GM19455 (cell line): ENCODE measurements around the gene CCDC150.
"Not testable (repeated sequence)": the region's sequence is repeated elsewhere in the genome, so short reads cannot be mapped to it uniquely, and the experiment has no call there.

Source experiments
- ATAC-seq: cut with Tn5 transposase; IDR thresholded peaks from one replicate; pipeline ENCODE4 v1.9.1; 2021; ENCODE audit not compliant: unreplicated experiment

Gene CCDC150

DNA sequence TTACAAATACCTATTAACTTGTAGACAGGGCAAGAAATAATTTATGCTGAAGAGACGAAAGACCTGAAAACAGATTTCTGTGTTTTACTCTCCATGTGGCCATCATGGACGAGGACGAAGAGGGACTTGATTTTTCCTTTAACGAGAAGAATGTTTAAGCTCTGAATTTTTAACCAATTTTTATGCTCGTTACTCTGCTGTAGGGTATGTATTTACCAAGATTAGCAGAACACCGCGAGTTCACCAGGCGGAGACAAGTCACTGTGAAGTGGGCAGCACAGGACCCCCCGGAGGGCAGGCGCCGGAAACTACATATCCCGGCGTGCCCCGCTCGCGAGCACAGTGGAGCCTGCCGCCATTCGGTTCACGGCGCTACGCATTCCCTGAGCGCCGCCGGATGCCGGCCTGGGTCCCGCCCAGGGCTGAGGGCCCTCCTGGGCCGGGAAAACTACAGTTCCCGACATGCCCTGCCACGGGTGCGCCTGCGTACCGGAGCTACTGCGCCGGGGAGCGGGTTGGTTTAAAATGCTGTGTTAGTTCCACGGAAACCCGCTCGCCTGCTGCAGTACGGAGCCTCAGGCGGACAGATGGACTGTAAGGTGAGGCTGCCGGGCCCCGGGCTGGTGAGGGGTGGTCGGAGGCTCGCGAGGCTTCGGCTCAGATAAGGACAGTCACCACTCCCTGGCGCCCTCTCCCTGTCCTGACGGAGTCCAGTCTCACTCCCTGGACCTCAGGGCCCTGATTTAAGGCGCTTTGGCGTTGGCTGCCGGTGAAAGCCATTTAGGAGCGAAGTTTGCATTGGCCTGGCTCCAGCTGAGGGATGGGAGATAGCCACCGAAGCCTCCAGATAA lies at the start of gene CCDC150:
TSS of gene CCDC150 (plus strand) at position 536 of the 851 bp plus-strand sequence. CDS start at position 588, 52 bp downstream.
- ATAC-seq: peak; percentile 100

DNA sequence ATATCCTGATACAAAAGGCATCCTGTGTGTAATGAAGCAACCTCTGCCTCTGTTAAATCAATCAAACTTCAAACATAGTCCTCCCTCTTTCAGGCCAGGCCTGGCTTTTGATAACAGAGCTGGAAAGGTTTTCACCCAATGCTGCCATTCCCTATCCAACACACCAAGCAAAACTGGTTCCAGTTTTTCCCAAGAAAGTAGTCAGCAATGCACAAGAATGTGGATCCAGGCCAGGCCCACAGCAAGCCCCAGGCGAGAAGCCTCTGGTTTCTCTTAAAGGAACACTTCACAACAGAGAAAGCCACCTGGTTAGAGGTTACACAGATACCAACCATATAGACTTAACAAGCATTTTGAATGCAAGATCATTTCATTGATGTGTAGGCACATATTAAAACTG lies 49.2 kb upstream of the CCDC150 start:
- no peak for ATAC-seq

DNA sequence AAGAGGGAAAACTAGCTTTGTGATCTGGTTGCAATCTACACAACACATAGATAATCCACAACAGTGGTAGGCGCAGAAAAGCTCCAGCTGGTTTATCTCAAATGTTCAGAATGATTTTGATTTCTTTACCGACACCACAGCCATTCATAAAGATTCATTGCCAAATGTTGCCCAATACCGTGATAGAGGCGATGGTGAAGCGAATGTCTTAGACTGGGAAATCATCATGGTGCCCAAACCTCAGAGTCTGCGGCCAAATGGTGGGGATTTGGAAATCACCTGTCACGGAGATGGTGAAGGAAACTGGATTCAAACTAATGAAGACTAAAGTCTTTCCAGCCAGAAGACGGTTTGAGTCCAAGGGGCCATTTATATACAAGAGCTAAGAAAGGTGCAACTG lies 48.5 kb upstream of the CCDC150 start:
- ATAC-seq: no peak

DNA sequence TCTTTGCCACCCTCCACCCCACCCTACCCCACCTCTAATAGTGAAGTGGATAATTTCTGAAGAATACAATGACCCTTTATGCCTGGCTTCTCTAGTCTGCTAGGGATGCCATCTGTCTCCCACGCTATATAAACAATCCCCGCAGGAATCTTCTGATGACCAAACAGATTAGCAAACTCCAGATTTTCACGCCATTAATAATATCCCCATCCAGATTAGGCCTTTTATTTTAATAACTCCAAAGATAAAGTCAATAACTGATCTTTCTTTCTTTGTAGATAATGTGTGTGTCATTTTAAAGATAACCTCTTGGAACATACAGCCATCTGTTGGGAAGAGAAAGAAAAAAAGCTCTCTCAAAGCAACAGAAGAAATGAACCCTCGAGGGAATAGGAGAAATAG lies 47.9 kb upstream of the CCDC150 start:
- ATAC-seq: no peak

DNA sequence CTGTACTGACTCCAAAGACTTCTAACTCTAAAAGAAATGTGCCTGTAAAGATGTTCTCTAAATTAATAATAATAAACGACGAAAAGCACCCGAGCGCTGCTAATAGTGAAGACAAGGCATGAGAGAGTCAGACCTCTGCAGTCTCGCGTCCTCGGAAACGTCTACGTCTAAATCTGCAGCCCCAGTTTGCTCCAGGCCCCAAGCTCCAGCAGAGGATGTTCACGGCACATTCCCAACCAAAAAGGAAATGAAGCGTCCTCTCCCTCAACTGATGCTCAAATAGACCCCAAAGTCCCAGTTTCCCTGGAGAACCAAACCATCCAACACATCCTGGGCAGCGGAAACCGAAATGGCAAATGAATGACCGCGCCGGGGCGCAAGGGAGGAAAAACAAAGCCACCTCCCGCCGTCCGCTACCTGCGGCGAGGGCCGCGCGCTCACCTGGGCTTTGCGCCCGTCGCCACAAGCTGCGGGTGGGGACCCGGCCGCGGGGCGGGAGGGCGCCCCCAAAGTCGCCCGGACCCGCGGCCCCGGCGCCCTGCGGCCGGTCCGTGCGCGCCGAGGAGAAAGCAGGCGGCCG lies 47.1 kb upstream of the CCDC150 start:
- ATAC-seq: peak; percentile 25

DNA sequence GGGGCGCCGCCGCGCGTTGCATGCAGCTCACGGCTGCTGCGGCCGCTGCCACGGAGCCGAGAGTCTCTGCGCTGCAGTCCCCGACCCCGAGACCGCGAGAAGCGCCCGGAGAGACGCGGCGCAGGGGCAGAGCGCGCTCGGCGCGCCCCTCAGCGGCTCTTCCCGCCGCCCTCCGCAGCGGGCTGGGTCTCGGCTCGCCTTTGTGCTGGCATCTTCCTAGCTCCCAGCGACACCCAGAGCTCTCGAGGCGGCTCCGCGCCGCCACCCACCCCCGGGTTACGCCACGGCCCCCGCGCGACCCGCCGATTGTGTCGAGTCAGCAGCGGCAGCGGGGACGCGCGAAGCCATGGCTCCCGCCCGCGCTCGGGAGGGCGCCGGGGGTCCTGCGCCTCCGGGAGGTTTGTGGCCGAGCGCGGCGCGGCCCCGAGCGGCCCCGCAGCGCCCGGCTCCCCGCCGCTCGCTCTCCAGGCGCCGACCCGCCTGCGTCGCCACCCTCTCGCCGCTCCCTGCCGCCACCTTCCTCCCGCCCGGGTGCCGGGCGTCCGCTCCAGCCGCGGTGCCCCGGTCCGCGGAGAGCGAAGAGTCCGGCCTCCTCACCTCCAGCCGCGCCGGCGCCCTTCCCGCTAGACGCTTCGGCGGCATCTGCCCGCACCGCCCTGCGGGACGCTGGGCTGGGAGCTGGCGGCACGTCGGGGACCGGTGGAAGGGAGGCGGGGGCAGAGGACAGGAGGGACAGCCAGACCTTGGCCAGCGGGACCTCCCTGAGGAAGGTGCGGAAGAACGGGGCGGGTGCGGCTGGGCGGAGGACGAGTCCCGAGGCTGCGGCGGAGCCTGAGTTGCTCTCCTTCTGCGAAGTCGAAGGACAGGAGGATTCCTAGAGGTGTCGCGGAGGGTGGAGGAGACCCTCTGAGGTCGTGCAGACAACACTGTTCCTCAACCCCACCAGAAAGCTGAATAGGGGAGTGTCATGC lies 46.3 kb upstream of the CCDC150 start, which contains the start of gene HECW2:
TSS of gene HECW2 (minus strand) at position 644 of the 971 bp plus-strand sequence.
- ATAC-seq: peak; percentile 75

DNA sequence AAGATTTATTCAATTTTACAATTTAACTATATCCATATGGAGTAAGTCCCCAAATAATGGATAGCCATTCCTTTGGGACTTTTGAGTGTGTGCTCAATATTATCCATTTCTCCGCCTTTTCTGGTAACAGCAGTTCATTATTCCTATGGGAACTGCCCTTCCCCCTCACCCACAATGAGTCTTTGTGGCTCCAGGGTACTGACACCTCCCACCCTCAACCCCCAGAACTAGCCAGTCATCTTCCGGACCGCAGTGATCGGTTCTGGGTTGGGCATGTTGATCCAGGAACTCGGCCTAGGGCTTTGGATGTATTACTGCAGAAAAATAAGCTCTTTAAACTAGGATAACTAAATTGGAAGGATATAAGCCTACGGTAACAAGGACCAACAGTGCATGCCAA lies 45.4 kb upstream of the CCDC150 start:
- ATAC-seq: no peak

DNA sequence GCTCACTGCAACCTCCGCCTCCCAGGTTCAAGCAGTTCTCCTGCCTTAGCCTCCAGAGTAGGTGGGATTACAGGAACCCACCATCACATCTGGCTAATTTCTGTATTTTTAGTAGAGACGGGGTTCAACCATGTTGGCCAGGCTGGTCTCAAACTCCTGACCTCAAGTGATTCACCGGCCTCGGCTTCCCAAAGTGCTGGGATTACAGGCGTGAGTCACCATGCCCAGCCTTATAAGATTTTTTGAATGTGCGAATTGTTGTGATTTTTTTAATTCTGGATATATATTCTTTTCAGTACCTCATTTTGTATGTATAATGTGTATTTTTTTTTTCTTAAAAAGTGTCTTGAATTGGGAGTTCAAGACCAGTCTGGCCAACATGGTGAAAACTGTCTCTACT lies 42.0 kb upstream of the CCDC150 start:
- no peak for ATAC-seq

DNA sequence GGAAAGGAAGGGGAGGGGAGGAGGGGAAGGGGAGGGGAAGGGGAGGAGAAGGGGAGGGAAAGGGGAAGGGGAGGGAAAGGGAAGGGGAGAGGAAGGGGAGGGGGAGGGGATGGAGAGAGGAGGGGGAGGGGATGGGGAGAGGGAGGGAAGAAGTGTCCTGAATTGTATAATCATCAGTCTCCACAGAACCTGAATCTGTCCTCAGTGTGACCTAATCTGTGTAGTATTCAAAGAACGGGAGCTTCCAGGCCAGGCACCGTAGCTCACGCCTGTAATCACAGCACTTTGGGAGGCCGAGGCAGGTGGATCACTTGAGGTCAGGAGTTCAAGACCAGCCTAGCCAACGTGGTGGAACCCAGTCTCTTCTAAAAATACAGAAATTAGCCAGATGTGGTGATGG lies 41.1 kb upstream of the CCDC150 start:
- ATAC-seq: no peak

DNA sequence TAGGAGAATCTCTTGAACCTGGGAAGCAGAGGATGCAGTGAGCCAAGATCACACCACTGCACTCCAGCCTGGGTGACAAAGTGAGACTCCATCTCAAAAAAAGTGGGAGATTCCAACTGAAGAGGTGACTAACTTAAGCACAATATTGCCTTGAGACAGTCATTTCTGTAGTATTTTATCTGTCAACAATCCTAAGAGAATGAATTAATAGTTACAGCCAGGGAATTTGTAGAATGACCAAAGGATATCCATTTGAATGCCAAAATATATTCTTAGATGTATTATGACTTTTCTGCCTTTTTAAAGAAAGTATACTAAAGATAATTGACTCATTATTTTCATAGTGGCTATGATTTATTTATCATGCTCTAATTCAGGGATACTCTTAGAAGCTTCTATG lies 40.7 kb upstream of the CCDC150 start:
- no peak for ATAC-seq

DNA sequence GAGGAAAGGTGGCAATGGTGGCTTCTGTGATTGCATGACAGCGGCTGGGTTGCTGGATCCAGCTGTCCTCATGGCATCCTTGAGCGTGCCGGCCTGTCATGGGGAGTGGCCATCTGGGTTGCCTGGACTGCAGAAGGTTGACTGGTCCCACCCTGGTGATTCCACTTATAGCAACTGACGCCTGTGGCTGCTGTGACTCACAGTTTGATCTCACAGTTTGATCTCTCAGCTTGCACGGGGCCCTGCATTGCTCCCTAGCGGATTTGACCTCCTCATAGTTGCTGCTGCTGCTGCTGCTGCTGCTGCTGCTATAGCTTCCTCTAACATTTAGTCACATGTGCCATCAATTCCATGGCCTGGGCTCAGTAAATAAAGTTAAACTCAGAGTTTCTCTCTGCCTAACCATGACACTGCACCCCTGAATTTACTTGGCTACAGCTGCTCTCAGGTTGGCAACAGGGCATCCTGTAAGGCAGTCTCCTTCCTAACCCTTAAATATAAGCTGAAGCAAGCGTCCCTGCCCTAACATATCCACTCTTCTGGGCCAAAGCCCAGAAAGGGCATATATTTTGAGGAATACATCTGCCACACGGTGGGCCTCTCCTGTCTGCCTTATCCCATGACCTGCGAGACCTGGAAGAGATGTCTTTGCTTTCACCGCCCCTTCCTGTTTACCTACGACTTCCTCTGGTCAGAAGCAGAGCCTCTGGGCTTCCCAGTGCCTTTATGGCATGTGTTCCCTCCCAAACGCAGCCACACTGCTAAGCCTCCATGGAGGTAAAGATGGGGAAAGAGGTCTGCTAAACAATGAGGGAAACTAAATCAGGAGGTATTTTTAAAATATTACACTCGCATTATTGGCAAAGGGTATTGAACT lies 37.8 kb upstream of the CCDC150 start:
- ATAC-seq: no peak

DNA sequence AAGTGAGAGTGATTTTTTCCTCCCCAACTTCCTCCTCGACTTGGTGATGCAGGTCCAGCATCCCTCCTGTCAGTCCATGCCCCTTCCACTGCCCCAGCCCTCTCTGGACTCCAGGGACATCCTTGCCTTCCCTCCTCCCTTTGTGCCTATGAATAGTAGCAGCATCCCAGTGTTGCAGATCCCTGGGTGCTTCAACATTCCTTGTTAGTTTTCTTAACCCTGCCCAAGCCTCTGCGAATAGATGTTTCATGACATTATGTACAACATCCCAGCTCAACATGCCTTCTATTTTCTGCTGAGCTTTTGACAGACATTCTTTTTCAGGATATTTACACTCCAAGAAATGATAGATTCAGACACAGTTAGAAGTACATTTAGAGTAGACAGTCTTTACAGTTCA lies 35.3 kb upstream of the CCDC150 start:
- no peak for ATAC-seq

DNA sequence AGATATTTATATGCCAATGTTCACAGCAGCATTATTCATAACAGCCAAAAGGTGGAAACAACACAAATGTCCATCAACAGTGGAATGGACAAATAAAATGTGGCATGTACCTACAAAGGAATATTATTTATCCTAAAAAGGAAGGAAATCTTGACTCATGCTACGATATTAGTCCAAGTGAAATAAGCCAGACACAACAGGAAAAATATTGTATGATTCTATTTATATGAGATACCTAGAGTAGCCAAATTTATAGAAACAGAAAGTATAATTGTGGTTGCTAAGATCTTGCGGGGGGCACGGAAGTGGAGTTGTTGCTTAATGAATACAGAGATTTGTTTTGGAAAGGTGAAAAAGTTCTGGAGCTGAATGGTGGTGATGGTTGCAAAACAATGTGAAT lies 33.0 kb upstream of the CCDC150 start:
- no peak for ATAC-seq

DNA sequence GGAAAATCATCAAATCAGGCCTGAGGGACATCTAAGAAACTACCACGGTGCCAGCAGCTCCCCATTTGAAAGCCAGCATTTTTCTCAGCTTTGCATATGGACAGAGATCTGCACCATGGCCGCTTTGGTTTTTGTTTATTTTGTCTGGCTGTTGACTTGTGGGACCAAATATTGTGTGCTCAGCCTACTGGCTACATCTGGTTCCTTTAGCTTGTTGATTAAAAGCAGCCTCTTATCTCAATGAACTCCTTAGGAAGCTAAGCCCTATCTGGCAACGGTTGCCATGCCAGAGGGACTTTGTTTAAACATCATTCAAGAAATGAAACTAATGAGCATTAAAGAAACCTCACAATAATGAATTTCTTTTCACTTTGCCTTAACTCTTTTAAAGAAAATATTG lies 32.4 kb upstream of the CCDC150 start:
- ATAC-seq: no peak

DNA sequence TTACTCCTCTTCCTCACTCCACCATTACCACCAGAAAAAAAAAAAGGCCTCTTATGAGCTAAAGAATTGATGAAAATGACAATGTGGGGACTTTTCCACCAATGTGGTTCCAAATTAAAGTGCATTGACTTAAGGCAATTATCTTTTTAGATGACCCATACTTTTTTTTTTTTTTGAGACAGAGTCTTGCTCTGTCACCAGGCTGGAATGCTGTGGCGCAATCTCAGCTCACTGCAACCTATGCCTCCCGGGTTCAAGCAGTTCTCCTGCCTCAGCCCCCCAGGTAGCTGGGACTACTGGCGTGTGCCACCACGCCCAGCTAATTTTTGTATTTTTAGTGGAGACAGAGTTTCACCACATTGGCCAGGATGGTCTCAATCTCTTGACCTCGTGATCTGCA lies 31.6 kb upstream of the CCDC150 start:
- not testable (repeated sequence) for ATAC-seq

DNA sequence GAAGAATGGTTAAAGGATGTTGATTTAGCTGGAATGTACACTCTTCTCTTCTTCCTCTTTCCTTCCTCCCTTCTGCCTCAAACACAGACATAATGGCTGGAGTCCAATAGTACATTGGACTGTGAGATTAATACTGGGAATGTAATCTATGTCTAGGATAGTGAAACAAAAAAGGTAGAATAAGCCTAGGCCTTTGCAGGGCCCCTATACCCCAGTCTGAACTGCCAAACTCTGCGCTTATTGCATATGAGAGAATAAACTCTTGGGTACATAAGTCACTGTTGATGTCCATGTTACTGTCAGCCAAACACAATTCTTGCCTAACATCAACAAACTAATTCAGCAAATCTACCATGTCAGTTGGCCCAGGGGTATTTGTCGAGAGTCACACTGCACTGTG lies 29.7 kb upstream of the CCDC150 start:
- no peak for ATAC-seq

DNA sequence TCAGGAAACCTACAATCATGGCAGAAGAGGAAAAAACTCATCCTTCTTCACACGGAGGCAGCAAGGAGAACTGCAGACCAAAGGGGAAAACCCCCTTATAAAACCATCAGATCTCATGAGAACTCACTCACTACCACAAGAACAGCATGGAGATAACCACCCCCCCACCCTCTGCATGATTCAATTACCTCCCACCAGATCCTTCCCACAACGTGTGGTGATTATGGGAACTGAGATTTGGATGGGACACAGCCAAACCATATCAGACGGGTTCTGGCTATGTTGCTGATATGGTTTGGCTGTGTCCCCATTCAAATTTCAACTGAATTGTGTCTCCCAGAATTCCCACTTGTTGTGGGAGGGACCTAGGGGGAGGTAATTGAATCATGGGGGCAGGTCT lies 28.7 kb upstream of the CCDC150 start:
- no peak for ATAC-seq

DNA sequence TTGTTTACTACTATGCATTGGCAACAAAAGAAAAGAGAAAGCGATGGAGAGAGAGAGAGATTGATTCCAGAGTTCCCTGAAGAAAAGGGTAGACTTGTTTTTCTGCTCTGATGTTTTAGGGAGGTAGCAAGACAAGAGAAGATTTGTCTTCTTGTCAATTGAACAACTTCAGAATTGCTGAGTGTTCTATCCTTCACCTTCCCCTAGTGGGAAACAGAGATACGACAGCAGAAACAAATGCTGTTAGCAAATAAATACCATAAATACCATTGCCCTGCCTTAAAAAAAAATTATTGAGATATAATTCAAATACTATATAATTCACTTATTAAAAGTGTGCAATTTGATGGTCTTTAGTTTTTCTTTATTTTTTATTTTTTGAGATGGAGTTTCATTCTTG lies 26.2 kb upstream of the CCDC150 start:
- ATAC-seq: no peak

DNA sequence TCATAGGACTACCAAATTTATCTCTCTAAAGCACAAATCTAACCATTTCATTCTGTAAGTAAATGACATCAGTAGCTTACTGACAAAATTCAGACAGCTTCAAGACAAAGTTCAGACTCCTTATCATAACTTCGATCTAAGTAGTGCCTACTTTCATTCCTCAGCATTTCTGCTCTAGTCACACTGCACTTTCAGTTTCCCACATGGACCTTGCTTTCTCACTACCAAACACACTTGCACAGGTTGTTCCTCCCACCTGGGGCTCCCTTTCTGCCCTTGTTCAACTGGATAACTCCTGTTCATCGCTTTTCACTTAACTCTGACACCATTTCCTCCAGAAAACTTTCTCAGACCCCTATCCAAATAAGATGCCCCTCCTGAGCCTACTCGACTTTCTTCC lies 22.1 kb upstream of the CCDC150 start:
- ATAC-seq: no peak

DNA sequence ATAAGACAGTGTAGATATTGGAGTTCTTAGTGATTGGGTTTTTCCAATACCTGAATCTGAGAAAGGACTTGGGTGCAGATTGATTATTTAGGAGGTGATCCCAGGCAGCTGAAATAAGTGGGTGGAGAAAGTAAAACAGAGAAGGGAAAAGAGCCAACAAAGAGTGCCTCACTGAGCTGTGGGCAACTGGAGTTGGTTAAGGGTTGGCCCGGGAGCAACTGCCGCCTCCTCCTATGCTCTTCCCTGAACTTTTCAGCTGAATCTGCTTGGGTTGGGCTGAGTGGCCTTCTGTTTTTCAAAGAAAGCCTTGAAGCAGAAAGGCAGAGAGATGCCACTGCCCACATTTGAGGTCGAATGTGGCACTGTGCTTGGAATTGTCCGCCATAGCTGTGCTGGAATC lies 20.9 kb upstream of the CCDC150 start:
- no peak for ATAC-seq
